HepG2 (cell line): ENCODE measurements around the gene IFNK. TPM values are rescaled to one million over a fixed set of nuclear protein-coding genes. Genes with fewer than 3 reads are reported as not detected.

Experiments used
- ATAC-seq: fragments of 200-7000 bp; cut with Tn5 transposase; 3 replicates; pipeline ENCODE4 v1.9.1; 2020; ENCODE audit warnings: mild to moderate bottlenecking, moderate library complexity
- BruUV-seq: library from RNA; stranded (reverse); fragments of 400-500 nt; replicated peaks from 2 replicates; lab custom pipeline; 2021; lab: Mats Ljungman, UMichigan
- CTCF ChIA-PET: fragments of 300-600 bp; formaldehyde crosslinking; extraction: SDS; loops from one replicate; lab custom pipeline; 2021; ENCODE audit warnings: low total read pairs, inconsistent platforms, low intra/inter-chr PET ratio; lab: Yijun Ruan, JAX
- POLR2A ChIA-PET: fragments of 350-600 bp; sonication (Branson Sonifier 250); formaldehyde crosslinking; loops from one replicate; lab custom pipeline; 2020; ENCODE audit warnings: antibody characterized with exemption, inconsistent platforms; lab: Yijun Ruan, JAX
- DNase-seq: peaks from one replicate; pipeline ENCODE4 v3.0.0-alpha.2; 2015; ENCODE audit warnings: low spot score
- FAIRE-seq: peaks from 3 replicates; lab custom pipeline; 2011; peaks lifted over from hg19 to GRCh38; lab: Jason Lieb, UNC
- H2AFZ ChIP-seq: one replicate; pipeline ENCODE4 v1.6.1; 2011; ENCODE audit warnings: low read length, inconsistent platforms
- H3K27ac ChIP-seq: fragments of 300-600 bp; 3 replicates; pipeline ENCODE4 v1.8.0; 2011; ENCODE audit warnings: mixed run types, mild to moderate bottlenecking, mixed read lengths, low read length, inconsistent platforms; ENCODE audit not compliant: insufficient read depth; ENCODE audit errors: extremely low read length
- H3K27me3 ChIP-seq, 2 experiments: fragments of 200-600 bp in 1 of 2; 2 replicates in 1 of 2; 3 replicates in 1 of 2; pipeline versions ENCODE4 v1.6.0 to v1.8.0; 2011; ENCODE audit warnings: low read length in 2 of 2, mild to moderate bottlenecking in 2 of 2, moderate library complexity in 2 of 2, inconsistent platforms in 1 of 2; ENCODE audit not compliant: insufficient read depth in 2 of 2, control insufficient read depth in 1 of 2
- H3K36me3 ChIP-seq, 2 experiments: fragments of 200-600 bp in 1 of 2; replicated peaks in 1 of 2; 2 replicates in 1 of 2; 3 replicates in 1 of 2; pipeline versions ENCODE4 v1.5.1 to v1.8.0; 2011; ENCODE audit warnings: low read length in 2 of 2, inconsistent platforms in 1 of 2; ENCODE audit not compliant: insufficient read depth in 2 of 2, control insufficient read depth in 1 of 2
- H3K4me1 ChIP-seq: 2 replicates; pipeline ENCODE4 v1.5.1; 2012; ENCODE audit warnings: low read length, inconsistent platforms; ENCODE audit not compliant: insufficient read depth
- H3K4me2 ChIP-seq: 2 replicates; pipeline ENCODE4 v1.6.0; 2011; ENCODE audit warnings: low read depth, low read length, inconsistent platforms
- H3K4me3 ChIP-seq, 3 experiments: fragments of 200-600 bp in 1 of 3; sonication (generic), shearing (Covaris generic) in 1 of 3; replicated peaks in 1 of 3; 2 replicates each; pipeline ENCODE4 v1.5.1; 2011 to 2016; ENCODE audit warnings: low read length in 3 of 3, inconsistent platforms in 2 of 3, low read depth in 2 of 3, mild to moderate bottlenecking in 2 of 3, control low read depth in 1 of 3, mixed read lengths in 1 of 3; ENCODE audit not compliant: insufficient read depth in 1 of 3
- H3K79me2 ChIP-seq: one replicate; pipeline ENCODE4 v1.6.1; 2011; ENCODE audit warnings: low read length, inconsistent platforms; ENCODE audit not compliant: insufficient read depth
- H3K9ac ChIP-seq: 2 replicates; pipeline ENCODE4 v1.6.0; 2011; ENCODE audit warnings: mild to moderate bottlenecking, low read depth, low read length, inconsistent platforms; ENCODE audit not compliant: insufficient read depth
- H3K9me3 ChIP-seq: 2 replicates; pipeline ENCODE4 v1.5.1; 2012; ENCODE audit warnings: mild to moderate bottlenecking, low read length
- H4K20me1 ChIP-seq: 2 replicates; pipeline ENCODE4 v1.6.0; 2011; ENCODE audit warnings: inconsistent platforms, mild to moderate bottlenecking, low read length, moderate library complexity; ENCODE audit not compliant: insufficient read depth
- HMG20B ChIP-seq: conservative IDR thresholded peaks from 2 replicates; pipeline ENCODE4 v1.6.1; 2016; ENCODE audit warnings: missing genetic modification reagents, missing compliant biosample characterization
- KDM2A ChIP-seq: sonication (generic); formaldehyde crosslinking; IDR thresholded peaks from 2 replicates; pipeline ENCODE4 v1.4.0; 2020; ENCODE audit warnings: low read depth, missing genetic modification reagents, borderline replicate concordance
- MTF1 ChIP-seq: sonication (generic); formaldehyde crosslinking; IDR thresholded peaks from 2 replicates; pipeline ENCODE4 v1.5.0; 2020; ENCODE audit warnings: missing genetic modification reagents
- PPARG ChIP-seq: conservative IDR thresholded peaks from 2 replicates; pipeline ENCODE4 v1.6.1; 2016; ENCODE audit warnings: missing biosample characterization, missing genetic modification reagents
- SYNCRIP ChIP-seq: fragments of 200-400 bp; formaldehyde crosslinking; IDR thresholded peaks from 2 replicates; pipeline ENCODE4 v1.6.1; 2018; ENCODE audit warnings: mild to moderate bottlenecking, low read depth, low read length; ENCODE audit not compliant: insufficient read depth
- ZBTB7A ChIP-seq: sonication (generic); formaldehyde crosslinking; IDR thresholded peaks from 2 replicates; pipeline ENCODE4 v1.8.0; 2022; ENCODE audit warnings: mild to moderate bottlenecking, missing genetic modification reagents
- ZC3H13 ChIP-seq: sonication (generic); formaldehyde crosslinking; IDR thresholded peaks from 2 replicates; pipeline ENCODE4 v1.8.1; 2023; ENCODE audit warnings: mild to moderate bottlenecking, missing genetic modification reagents, moderate library complexity
- ZNF33A ChIP-seq: sonication (generic); formaldehyde crosslinking; IDR thresholded peaks from 2 replicates; pipeline ENCODE4 v1.5.1; 2020; ENCODE audit warnings: missing genetic modification reagents, mild to moderate bottlenecking, moderate library complexity, borderline replicate concordance
- ZNF891 ChIP-seq: sonication (generic); formaldehyde crosslinking; IDR thresholded peaks from 2 replicates; pipeline ENCODE4 v1.5.0; 2020; ENCODE audit warnings: mild to moderate bottlenecking, missing genetic modification reagents
- ZXDC ChIP-seq: sonication (generic); formaldehyde crosslinking; IDR thresholded peaks from 2 replicates; pipeline ENCODE4 v1.5.0; 2020; ENCODE audit warnings: mild to moderate bottlenecking, missing genetic modification reagents
- WGBS: methylation state at CpG from one replicate; pipeline ENCODE4 v1.1.6; 2017; ENCODE audit warnings: low lambda C conversion rate; 5-methylcytosine and 5-hydroxymethylcytosine counted together
- in situ Hi-C: cut with HindIII; loops from 2 replicates; pipeline ENCODE4 v1.10.0; 2017; ENCODE audit warnings: low pct_unique_long_range_greater_than_20kb; ENCODE audit not compliant: extremely low pct_ligation_motif_present
- intact Hi-C: fragments of 100-400 bp; cut with micrococcal nuclease; formaldehyde crosslinking; loops from one replicate; pipeline ENCODE4 v1.10.0; 2022; ENCODE audit not compliant: unreplicated experiment
- polyA plus RNA-seq, 8 experiments: library from polyadenylated mRNA; depleted of rRNA in 3 of 8; stranded (reverse) in 7 of 8; unstranded in 1 of 8; fragments of >200 nt; fragmentation: Illumina TruSeq in 4 of 8; extraction: Trizol in 4 of 8; gene quantifications; 2 replicates each; pipeline versions ENCODE4 v1.2.1 to v1.2.3, GENCODE V29; 2011 to 2016; ENCODE audit warnings: low read depth in 4 of 8, missing spikeins in 1 of 8, mixed read lengths in 1 of 8; ENCODE audit not compliant: insufficient read depth in 1 of 8
- total RNA-seq, 5 experiments: library from RNA; depleted of rRNA; stranded (reverse); fragments of >200 nt; fragmentation: Illumina TruSeq; extraction: Trizol; gene quantifications; 2 replicates each; pipeline ENCODE4 v1.2.3, GENCODE V29; 2016; ENCODE audit warnings: low read depth in 1 of 5

IFNK gene
- total and polyA plus RNA-seq, 2 of the 13 experiments (the other 11 are each of a cell fraction or from before 2014, with no cell fraction given), result not detected

- Histone ChIP-seq H3K27ac (no peak overlapping the region), H3K27me3 (no peaks in the 10 kb centered on the region), H3K9ac (no peak overlapping the region), H3K36me3 (no peaks in the 10 kb centered on the region), H3K4me2 (no peak overlapping the region), H3K9me3 (no peaks in the 10 kb centered on the region), H3K4me1 (peaks cover 44% of the 10 kb centered on the region), H2AFZ (no peak overlapping the region), H3K79me2 (no peaks in the 10 kb centered on the region), H4K20me1 (no peaks in the 10 kb centered on the region), H3K4me3 (no peak overlapping the region)
- WGBS, result 100% methylated on average over 1 of the region's 1 CpG
- ATAC-seq (no peak), FAIRE-seq (no peak), DNase-seq (no peak)
- ChIA-PET POLR2A (no interaction called here), CTCF (no interaction called here)
- intact Hi-C loops (no loop called here), in situ Hi-C loops (no loop called here)
- no TSS peak for BruUV-seq
- TF ChIP-seq ZNF891 (CRISPR knock-in tag), result no peak
- TF ChIP-seq SYNCRIP, result no peak
- TF ChIP-seq MTF1 (CRISPR knock-in tag), result no peak
- no peak for TF ChIP-seq HMG20B (CRISPR knock-in tag)
- TF ChIP-seq PPARG, result no peak
- TF ChIP-seq ZXDC (CRISPR knock-in tag), result no peak
- no peak for TF ChIP-seq ZNF33A
- TF ChIP-seq ZC3H13 (CRISPR knock-in tag), result no peak
- no peak for TF ChIP-seq KDM2A
- TF ChIP-seq ZBTB7A (CRISPR knock-in tag), result no peak
These were observed 16.4 kb downstream of the IFNK start for GRCh38 chr9:27540502-27540901.
